MM.1S (cell line): ENCODE measurements around the gene ADIPOR2.
A peak's percentile ranks its signal among the peaks of the same experiment; 100 is the strongest.

Experiments used
- CTCF ChIP-seq: fragments of 300-600 bp; sonication (generic); IDR thresholded peaks from 2 replicates; pipeline ENCODE4 v1.5.1; 2016; ENCODE audit warnings: antibody characterized with exemption, low read length, mixed read lengths
- EZH2 ChIP-seq: fragments of 300-600 bp; sonication (generic); optimal IDR thresholded peaks from 2 replicates; pipeline ENCODE3; 2017; ENCODE audit warnings: low read depth, mild to moderate bottlenecking, antibody characterized with exemption, low read length, mixed read lengths
- EZH2phosphoT487 ChIP-seq: fragments of 300-600 bp; sonication (generic); IDR thresholded peaks from 2 replicates; pipeline ENCODE4 v1.6.1; 2018; ENCODE audit warnings: antibody characterized with exemption, low read length

- TF ChIP-seq EZH2 (no peak), CTCF (peak; percentile 41), EZH2phosphoT487 (no peak)
Observed at GRCh38 chr12:1662761-1663439, 28.0 kb upstream of the ADIPOR2 start.
